Liver (tissue), 3 donors: ENCODE measurements around the gene PLA2R1.

Source experiments
- FOXA2 ChIP-seq: IDR thresholded peaks from 2 replicates; pipeline ENCODE4 v1.6.1; 2016; ENCODE audit warnings: antibody characterized with exemption
- GABPA ChIP-seq, 2 donors: IDR thresholded peaks in 1 of 2; conservative IDR thresholded peaks in 1 of 2; 2 replicates each; pipeline ENCODE4 v1.6.1; 2016; ENCODE audit warnings: antibody characterized with exemption in 2 of 2, mild to moderate bottlenecking in 1 of 2, moderate library complexity in 1 of 2
- HNF4A ChIP-seq, 2 donors: conservative IDR thresholded peaks; 2 replicates each; pipeline ENCODE4 v1.6.1; 2016; ENCODE audit warnings: antibody characterized with exemption in 2 of 2, mild to moderate bottlenecking in 2 of 2
- HNF4G ChIP-seq: IDR thresholded peaks from 2 replicates; pipeline ENCODE4 v1.6.1; 2016; ENCODE audit warnings: antibody characterized with exemption
- JUND ChIP-seq, 2 donors: IDR thresholded peaks; 2 replicates each; pipeline ENCODE4 v1.6.1; 2016; ENCODE audit warnings: antibody characterized with exemption in 2 of 2
- NR2F2 ChIP-seq: IDR thresholded peaks from 2 replicates; pipeline ENCODE4 v1.6.1; 2016; ENCODE audit warnings: antibody characterized with exemption
- RAD21 ChIP-seq, 2 donors: IDR thresholded peaks; 2 replicates each; pipeline ENCODE4 v1.6.1; 2016; ENCODE audit warnings: antibody characterized with exemption in 2 of 2, mild to moderate bottlenecking in 2 of 2
- RXRA ChIP-seq, 2 donors: IDR thresholded peaks; 2 replicates each; pipeline ENCODE4 v1.6.1; 2017 to 2018; ENCODE audit warnings: antibody characterized with exemption in 2 of 2, mild to moderate bottlenecking in 1 of 2
- TAF1 ChIP-seq: conservative IDR thresholded peaks from 2 replicates; pipeline ENCODE4 v1.6.1; 2016; ENCODE audit warnings: antibody characterized with exemption, mild to moderate bottlenecking
- YY1 ChIP-seq: IDR thresholded peaks from 2 replicates; pipeline ENCODE4 v1.6.1; 2016; ENCODE audit warnings: antibody characterized with exemption, mild to moderate bottlenecking
- TF ChIP-seq, protein P1 (sequence below): fragments of 150-350 bp; IDR thresholded peaks from 2 replicates; pipeline ENCODE4 v1.5.1; 2017; ENCODE audit warnings: improper control_type of control experiment, low read depth, low read length; ENCODE audit not compliant: missing input control
- TF ChIP-seq, protein P2 (sequence below): IDR thresholded peaks from 2 replicates; pipeline ENCODE4 v1.6.1; 2016; ENCODE audit warnings: antibody characterized with exemption
- TF ChIP-seq, protein P3 (sequence below): IDR thresholded peaks from 2 replicates; pipeline ENCODE4 v1.6.1; 2016; ENCODE audit warnings: antibody characterized with exemption, mild to moderate bottlenecking
- donor health status: healthy.
- donor health status: healthy.

DNA sequence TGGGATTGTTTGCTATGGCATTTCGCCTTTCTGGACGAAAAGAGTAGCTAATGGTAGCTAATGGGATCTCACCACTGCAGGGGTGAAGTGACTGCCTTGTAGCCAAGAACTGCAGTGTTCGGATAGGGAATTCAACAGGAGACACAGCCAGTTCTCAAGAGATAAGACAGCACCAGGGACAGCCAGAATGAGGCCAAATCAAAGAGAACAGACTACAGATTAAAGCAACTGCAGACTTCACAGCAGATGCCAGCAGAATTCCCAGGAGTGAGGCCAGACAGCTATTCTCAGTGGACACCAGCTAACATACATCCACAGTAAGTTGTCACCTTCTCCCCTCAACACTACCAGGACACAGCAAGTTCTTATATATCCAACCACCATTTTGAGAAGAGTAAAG is 124.0 kb downstream of the PLA2R1 start:
- TF ChIP-seq, protein P1, sequence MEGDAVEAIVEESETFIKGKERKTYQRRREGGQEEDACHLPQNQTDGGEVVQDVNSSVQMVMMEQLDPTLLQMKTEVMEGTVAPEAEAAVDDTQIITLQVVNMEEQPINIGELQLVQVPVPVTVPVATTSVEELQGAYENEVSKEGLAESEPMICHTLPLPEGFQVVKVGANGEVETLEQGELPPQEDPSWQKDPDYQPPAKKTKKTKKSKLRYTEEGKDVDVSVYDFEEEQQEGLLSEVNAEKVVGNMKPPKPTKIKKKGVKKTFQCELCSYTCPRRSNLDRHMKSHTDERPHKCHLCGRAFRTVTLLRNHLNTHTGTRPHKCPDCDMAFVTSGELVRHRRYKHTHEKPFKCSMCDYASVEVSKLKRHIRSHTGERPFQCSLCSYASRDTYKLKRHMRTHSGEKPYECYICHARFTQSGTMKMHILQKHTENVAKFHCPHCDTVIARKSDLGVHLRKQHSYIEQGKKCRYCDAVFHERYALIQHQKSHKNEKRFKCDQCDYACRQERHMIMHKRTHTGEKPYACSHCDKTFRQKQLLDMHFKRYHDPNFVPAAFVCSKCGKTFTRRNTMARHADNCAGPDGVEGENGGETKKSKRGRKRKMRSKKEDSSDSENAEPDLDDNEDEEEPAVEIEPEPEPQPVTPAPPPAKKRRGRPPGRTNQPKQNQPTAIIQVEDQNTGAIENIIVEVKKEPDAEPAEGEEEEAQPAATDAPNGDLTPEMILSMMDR = no peak
- TF ChIP-seq RXRA (IDR thresholded peaks at IDR 0.05) (no peak), GABPA (IDR thresholded peaks at IDR 0.05 in 1 of 2, conservative IDR thresholded peaks at IDR 0.05 in 1 of 2) (no peak), NR2F2 (no peak), TAF1 (no peak), YY1 (no peak), HNF4G (no peak), JUND (IDR thresholded peaks at IDR 0.05) (no peak), FOXA2 (no peak), RAD21 (IDR thresholded peaks at IDR 0.05) (no peak), HNF4A (conservative IDR thresholded peaks at IDR 0.05) (no peak)
- TF ChIP-seq, protein P2, sequence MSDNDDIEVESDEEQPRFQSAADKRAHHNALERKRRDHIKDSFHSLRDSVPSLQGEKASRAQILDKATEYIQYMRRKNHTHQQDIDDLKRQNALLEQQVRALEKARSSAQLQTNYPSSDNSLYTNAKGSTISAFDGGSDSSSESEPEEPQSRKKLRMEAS = no peak
- TF ChIP-seq, protein P3, sequence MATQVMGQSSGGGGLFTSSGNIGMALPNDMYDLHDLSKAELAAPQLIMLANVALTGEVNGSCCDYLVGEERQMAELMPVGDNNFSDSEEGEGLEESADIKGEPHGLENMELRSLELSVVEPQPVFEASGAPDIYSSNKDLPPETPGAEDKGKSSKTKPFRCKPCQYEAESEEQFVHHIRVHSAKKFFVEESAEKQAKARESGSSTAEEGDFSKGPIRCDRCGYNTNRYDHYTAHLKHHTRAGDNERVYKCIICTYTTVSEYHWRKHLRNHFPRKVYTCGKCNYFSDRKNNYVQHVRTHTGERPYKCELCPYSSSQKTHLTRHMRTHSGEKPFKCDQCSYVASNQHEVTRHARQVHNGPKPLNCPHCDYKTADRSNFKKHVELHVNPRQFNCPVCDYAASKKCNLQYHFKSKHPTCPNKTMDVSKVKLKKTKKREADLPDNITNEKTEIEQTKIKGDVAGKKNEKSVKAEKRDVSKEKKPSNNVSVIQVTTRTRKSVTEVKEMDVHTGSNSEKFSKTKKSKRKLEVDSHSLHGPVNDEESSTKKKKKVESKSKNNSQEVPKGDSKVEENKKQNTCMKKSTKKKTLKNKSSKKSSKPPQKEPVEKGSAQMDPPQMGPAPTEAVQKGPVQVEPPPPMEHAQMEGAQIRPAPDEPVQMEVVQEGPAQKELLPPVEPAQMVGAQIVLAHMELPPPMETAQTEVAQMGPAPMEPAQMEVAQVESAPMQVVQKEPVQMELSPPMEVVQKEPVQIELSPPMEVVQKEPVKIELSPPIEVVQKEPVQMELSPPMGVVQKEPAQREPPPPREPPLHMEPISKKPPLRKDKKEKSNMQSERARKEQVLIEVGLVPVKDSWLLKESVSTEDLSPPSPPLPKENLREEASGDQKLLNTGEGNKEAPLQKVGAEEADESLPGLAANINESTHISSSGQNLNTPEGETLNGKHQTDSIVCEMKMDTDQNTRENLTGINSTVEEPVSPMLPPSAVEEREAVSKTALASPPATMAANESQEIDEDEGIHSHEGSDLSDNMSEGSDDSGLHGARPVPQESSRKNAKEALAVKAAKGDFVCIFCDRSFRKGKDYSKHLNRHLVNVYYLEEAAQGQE = no peak
